SU-DHL-6 (cell line): ENCODE measurements around the gene SLC23A1.

Source experiments
- H2AFZ ChIP-seq: fragments of 200-600 bp; sonication (generic); 2 replicates; pipeline ENCODE4 v1.6.1; 2014; ENCODE audit warnings: low read depth, mild to moderate bottlenecking, moderate library complexity, mixed read lengths, antibody characterized with exemption, low read length; ENCODE audit not compliant: severe bottlenecking
- H3F3A ChIP-seq: fragments of 200-600 bp; shearing (Covaris generic); 2 replicates; pipeline ENCODE4 v1.6.0; 2016; ENCODE audit warnings: antibody characterized with exemption, mild to moderate bottlenecking; ENCODE audit not compliant: insufficient read depth
- H3K27ac ChIP-seq: fragments of 200-600 bp; sonication (generic); 2 replicates; pipeline ENCODE4 v1.5.1; 2016; ENCODE audit warnings: low read depth, mild to moderate bottlenecking, low read length, moderate library complexity, mixed read lengths
- H3K27me3 ChIP-seq: fragments of 200-600 bp; sonication (generic), shearing (Covaris generic); 2 replicates; pipeline ENCODE4 v1.6.0; 2014; ENCODE audit warnings: mild to moderate bottlenecking, low read length
- H3K36me3 ChIP-seq: fragments of 200-600 bp; sonication (generic); 2 replicates; pipeline ENCODE4 v1.6.1; 2014; ENCODE audit warnings: mild to moderate bottlenecking, low read length, mixed read lengths
- H3K4me2 ChIP-seq: fragments of 300-600, 200-600 bp; shearing (Covaris generic), sonication (generic); 2 replicates; pipeline ENCODE4 v1.6.0; 2014; ENCODE audit warnings: low read length, low read depth, mild to moderate bottlenecking; ENCODE audit not compliant: poor library complexity, severe bottlenecking
- H3K4me3 ChIP-seq: fragments of 200-600 bp; sonication (generic); 2 replicates; pipeline ENCODE4 v1.5.1; 2014; ENCODE audit warnings: antibody characterized with exemption, low read length, mild to moderate bottlenecking, mixed read lengths; ENCODE audit not compliant: insufficient read depth, poor library complexity, severe bottlenecking
- H3K79me2 ChIP-seq: fragments of 200-600 bp; sonication (generic); 2 replicates; pipeline ENCODE4 v1.6.1; 2014; ENCODE audit warnings: mild to moderate bottlenecking, low read length, moderate library complexity; ENCODE audit not compliant: insufficient read depth
- H3K9ac ChIP-seq: fragments of 200-600 bp; sonication (generic); 2 replicates; pipeline ENCODE4 v1.7.0; 2014; ENCODE audit warnings: mild to moderate bottlenecking, low read length
- H3K9me2 ChIP-seq: fragments of 200-600 bp; sonication (generic); replicated peaks from 2 replicates; pipeline ENCODE4 v1.6.1; 2014; ENCODE audit warnings: low read length; ENCODE audit not compliant: insufficient read depth
- H3K9me3 ChIP-seq: fragments of 200-600 bp; sonication (generic); 2 replicates; pipeline ENCODE4 v1.6.1; 2014; ENCODE audit warnings: low read length, mixed read lengths; ENCODE audit not compliant: insufficient read depth
- H4K20me1 ChIP-seq: fragments of 200-600 bp; sonication (generic); 2 replicates; pipeline ENCODE4 v1.6.1; 2014; ENCODE audit warnings: low read depth, mild to moderate bottlenecking, antibody characterized with exemption, low read length, moderate library complexity, mixed read lengths
- CTCF ChIP-seq: fragments of 200-600 bp; sonication (generic); IDR thresholded peaks from one replicate; pipeline ENCODE4 v1.5.1; 2017; ENCODE audit warnings: antibody characterized with exemption, mild to moderate bottlenecking, low read length, moderate library complexity; ENCODE audit not compliant: insufficient read depth, poor library complexity, severe bottlenecking
- EZH2phosphoT487 ChIP-seq: fragments of 200-600 bp; sonication (generic), shearing (Covaris generic); conservative IDR thresholded peaks from 2 replicates; pipeline ENCODE4 v1.6.1; 2018; ENCODE audit warnings: mild to moderate bottlenecking, antibody characterized with exemption, low read length, moderate library complexity, mixed read lengths

SLC23A1 gene

GRCh38 chr5:139426203-139426885, 43.2 kb upstream of the SLC23A1 start:
- H3K27me3 ChIP-seq: no peaks in the 10 kb centered on the region
- H3K27ac ChIP-seq: no peak overlapping the region
- no peaks in the 10 kb centered on the region for H3K36me3 ChIP-seq
- no peaks in the 10 kb centered on the region for H3K9me2 ChIP-seq
- no peaks in the 10 kb centered on the region for H4K20me1 ChIP-seq
- H3K4me3 ChIP-seq: no peak overlapping the region
- H3K9me3 ChIP-seq: no peaks in the 10 kb centered on the region
- no peaks in the 10 kb centered on the region for H3K79me2 ChIP-seq
- no peak overlapping the region for H3K4me2 ChIP-seq
- TF ChIP-seq CTCF (no peak), EZH2phosphoT487 (no peak)
- H3K9ac ChIP-seq: no peak overlapping the region
- no peaks in the 10 kb centered on the region for H3F3A ChIP-seq
- H2AFZ ChIP-seq: no peak overlapping the region

DNA sequence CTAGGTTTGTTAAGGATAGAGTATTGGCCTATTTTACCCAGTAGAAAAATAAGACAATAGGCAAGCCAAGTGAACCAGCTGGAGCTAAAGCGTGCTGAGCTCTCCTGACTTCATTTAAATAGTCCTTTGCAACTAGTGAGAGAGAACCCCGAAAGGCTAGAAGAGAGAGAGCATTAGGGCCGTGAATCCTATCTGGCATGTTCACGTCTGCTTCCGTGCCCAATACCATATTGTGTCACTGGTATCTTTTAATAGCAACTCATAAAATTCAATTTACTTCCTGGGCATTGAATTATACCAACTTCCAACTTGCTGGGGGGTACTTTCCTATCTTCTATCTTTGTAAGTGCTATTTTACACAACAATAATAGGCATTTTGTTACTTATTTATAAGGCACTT, 42.4 kb upstream of the SLC23A1 start:
- no peaks in the 10 kb centered on the region for H3K36me3 ChIP-seq
- no peaks in the 10 kb centered on the region for H3K27me3 ChIP-seq
- H3K27ac ChIP-seq: no peak overlapping the region
- TF ChIP-seq CTCF: no peak
- no peak for TF ChIP-seq EZH2phosphoT487
- no peak overlapping the region for H3K9ac ChIP-seq
- H3K79me2 ChIP-seq: no peaks in the 10 kb centered on the region
- H3K9me2 ChIP-seq: no peaks in the 10 kb centered on the region
- H3K9me3 ChIP-seq: no peaks in the 10 kb centered on the region
- H2AFZ ChIP-seq: no peak overlapping the region
- H3K4me3 ChIP-seq: no peak overlapping the region
- no peaks in the 10 kb centered on the region for H4K20me1 ChIP-seq
- no peak overlapping the region for H3K4me2 ChIP-seq
- H3F3A ChIP-seq: no peaks in the 10 kb centered on the region

GRCh38 chr5:139422307-139422893, 39.3 kb upstream of the SLC23A1 start:
- no peak overlapping the region for H2AFZ ChIP-seq

More at GRCh38 chr5:139422307-139422893, 39.3 kb upstream of the SLC23A1 start:
- no peaks in the 10 kb centered on the region for H3K27me3 ChIP-seq
- no peak overlapping the region for H3K9ac ChIP-seq
- H3K9me2 ChIP-seq: no peaks in the 10 kb centered on the region
- H3K4me3 ChIP-seq: no peak overlapping the region
- no peaks in the 10 kb centered on the region for H4K20me1 ChIP-seq
- H3F3A ChIP-seq: no peaks in the 10 kb centered on the region
- H3K27ac ChIP-seq: no peak overlapping the region
- H3K36me3 ChIP-seq: no peaks in the 10 kb centered on the region
- no peaks in the 10 kb centered on the region for H3K9me3 ChIP-seq
- TF ChIP-seq CTCF (peak; percentile 87), EZH2phosphoT487 (no peak)
- no peak overlapping the region for H3K4me2 ChIP-seq
- no peaks in the 10 kb centered on the region for H3K79me2 ChIP-seq
